GM19351 (cell line): ENCODE data around the gene OR10P1.
"Not testable (repeated sequence)": the region's sequence is repeated elsewhere in the genome, so short reads cannot be mapped to it uniquely, and the experiment has no call there.

Experiments used
- ATAC-seq: cut with Tn5 transposase; IDR thresholded peaks from one replicate; pipeline ENCODE4 v1.9.1; 2021; ENCODE audit warnings: mild to moderate bottlenecking, moderate library complexity; ENCODE audit not compliant: unreplicated experiment

The OR10P1 gene

DNA sequence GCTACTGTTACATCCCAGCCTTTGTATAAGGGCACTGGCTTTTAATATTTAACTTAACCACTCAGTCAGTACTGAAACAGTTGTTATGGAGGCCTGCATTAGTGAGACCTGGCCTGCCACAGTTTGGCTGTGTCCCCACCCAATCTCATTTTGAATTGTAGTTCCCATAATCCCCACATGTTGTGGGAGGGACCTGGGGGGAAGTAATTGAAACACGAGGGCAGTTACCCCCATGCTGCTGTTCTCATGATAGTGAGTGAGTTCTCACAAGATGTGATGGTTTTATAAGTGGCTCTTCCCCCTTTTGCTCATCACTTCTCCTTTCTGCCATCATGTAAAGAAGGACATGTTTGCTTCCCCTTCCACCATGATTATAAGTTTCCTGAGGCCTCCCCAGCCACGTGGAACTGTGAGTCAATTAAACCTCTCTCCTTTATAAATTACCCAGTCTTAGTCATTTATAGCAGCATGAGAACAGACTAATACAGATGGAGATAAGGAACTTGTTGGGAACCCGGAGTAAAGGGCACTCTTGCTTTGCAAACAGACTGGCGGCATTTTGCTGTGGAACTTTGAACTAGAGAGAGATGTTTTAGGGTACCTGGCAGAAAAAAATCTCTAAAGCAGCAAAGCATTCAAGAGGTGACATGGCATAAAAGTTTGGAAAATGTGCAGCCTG lies 14.1 kb downstream of the OR10P1 start:
- ATAC-seq: not testable (repeated sequence)

DNA sequence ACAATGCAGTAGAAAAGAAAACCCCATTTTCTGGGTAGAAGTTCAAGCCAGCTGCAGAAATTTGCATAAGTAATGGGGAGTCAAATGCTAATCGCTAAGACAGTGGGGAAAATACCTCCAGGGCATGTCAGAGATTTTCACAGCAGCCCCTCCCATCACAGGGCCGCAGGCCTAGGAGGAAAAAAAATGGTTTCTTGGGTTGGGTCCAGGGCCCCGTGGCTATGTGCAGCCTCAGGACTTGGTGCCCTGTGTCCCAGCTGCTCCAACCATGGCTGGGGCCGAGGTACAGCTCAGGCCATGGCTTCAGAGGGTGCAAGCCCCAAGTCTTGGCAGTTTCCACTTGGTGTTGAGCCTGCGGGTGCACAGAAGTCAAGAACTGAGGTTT lies 14.6 kb downstream of the OR10P1 start:
- no peak for ATAC-seq

DNA sequence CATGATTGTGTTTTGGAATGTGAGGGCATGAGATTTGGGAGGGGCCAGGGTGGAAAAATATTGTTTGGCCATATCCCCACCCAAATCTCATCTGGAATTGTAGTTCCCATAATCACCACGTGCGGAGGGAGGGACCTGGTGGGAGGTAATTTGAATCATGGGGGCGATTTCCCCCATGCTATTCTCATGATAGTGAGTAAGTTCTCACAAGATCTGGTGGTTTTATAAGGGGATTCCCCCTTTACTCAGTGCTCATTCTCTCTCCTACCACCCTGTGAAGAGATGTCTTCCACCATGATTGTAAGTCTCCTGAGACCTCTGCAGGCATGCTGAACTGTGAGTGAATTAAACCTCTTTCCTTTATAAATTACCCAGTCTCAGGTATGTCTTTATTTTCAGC lies 15.7 kb downstream of the OR10P1 start:
- no peak for ATAC-seq

- no peak for ATAC-seq
Measured at GRCh38 chr12:55653031-55653430, 16.3 kb downstream of the OR10P1 start.

DNA sequence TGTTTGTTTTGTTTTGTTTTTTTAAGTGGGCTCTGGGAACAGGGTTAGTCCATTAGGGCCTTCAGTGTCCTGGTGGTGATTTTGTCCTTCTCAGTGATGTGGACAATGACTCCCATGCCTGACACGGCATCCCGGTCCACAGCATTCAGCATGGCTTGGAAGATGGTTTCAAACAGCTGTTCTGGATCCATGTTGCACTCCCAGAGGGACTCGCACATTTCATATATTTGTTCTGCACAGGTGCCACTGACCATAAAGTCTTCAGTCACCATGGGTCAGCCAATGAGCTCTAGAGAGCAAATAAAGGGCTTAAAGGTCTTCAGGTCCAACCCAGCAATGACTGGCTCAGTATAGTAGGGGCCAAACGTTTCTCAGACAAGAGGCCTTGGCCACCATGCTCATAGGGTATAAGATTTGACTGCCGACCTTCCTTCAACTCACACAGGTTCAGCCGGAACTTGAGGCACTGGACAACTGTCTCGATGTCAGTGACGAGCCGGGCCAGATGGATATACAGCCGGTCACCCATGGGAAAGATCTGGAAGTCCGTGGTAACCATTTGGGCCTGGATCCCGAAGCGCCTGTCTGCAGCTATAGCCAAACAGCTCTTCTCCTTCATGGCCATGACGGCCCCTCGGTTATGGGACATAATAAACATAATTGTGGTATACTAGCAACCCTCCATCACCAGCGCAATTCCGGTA lies 18.0 kb downstream of the OR10P1 start:
- ATAC-seq: no peak

- ATAC-seq: no peak
Measured at GRCh38 chr12:55657212-55657611, 20.5 kb downstream of the OR10P1 start.

GRCh38 chr12:55658212-55658611 lies 21.5 kb downstream of the OR10P1 start:
- no peak for ATAC-seq

- no peak for ATAC-seq
Measured at GRCh38 chr12:55658635-55659391, 22.1 kb downstream of the OR10P1 start.

- peak; percentile 58 for ATAC-seq
Measured at GRCh38 chr12:55659486-55660385, 23.0 kb downstream of the OR10P1 start.

DNA sequence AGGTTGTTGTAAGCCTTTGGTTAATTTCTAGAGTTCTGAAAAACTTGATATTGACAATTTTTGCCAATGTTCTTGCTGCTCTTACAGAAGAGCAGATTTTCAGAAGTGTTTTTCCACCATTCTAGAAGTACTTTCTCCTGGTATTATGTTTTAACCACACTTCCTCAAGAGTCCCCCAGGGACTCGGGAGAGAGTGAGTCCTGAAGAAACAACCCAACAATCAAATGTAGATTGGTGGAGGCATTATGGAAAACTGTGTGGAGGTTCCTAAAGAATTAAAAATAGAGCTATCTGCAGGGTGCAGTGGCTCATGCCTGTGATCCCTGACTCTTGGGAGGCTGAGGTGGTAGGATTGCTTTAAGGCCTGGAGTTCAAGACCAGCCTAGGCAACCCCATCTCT lies 26.7 kb downstream of the OR10P1 start:
- ATAC-seq: no peak

DNA sequence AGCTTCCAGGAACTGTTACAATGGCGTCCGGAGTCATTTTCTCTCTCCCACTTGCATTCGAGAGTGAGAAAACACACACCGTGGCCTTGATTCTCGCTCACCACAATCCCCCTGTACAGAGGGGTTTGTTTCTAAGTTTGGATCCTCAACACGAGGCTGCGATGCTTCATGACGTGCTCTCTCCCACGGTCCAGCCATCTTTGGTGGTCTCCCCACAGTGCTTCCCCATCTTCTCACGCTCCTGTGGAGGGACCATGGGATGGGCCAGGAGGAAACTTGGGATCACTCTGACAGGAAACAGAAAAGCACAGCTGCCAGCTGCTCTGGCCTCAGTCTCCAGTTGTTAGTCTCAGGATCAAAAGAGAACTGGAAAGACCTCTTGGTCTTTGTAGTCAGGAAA lies 28.1 kb downstream of the OR10P1 start:
- ATAC-seq: no peak

DNA sequence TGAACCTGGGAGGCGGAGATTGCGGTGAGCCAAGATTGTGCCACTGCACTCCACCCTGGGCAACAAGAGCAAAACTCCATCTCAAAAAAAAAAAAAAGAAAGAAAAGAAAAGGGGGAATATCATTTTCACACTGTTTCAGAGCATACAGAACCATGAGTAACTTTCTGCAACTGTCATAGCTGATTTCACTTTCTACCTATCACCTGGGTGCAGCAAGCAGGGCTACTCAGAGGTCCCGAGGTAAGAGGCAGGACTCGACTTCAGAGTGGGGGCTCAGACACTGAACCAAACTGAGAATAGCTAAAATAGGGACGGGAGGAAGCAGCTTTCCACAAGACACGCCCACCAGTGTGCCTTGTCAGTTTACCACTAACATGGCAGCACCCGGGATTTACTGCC lies 29.8 kb downstream of the OR10P1 start:
- peak; percentile 39 for ATAC-seq

DNA sequence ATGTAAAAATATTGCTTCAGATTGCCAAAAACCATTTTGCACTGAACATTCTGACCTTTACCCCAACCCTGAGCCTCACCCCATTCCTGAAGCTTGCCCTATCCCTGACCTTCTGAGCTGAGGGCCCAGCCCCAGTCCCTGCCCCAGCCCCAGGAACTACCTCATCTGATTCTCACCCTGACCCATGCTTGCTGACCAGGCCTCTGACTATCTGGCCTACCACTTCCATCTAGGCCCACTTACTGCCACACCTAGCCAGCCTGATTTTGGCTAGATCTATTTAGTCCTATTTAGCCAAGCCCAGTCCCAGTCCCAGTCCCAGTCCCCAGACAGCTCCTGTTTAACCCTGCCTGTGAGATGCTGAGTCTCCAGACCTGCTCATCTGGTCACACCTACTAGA lies 33.6 kb downstream of the OR10P1 start:
- ATAC-seq: no peak

- no peak for ATAC-seq
Measured at GRCh38 chr12:55671746-55672145, 35.1 kb downstream of the OR10P1 start.

- ATAC-seq: peak; percentile 100
Measured at GRCh38 chr12:55673638-55674037, 36.9 kb downstream of the OR10P1 start.

- no peak for ATAC-seq
Measured at GRCh38 chr12:55675666-55676065, 39.0 kb downstream of the OR10P1 start.

- ATAC-seq: no peak
Measured at GRCh38 chr12:55676707-55677106, 40.0 kb downstream of the OR10P1 start.

- no peak for ATAC-seq
Measured at GRCh38 chr12:55679691-55680090, 43.0 kb downstream of the OR10P1 start.

- ATAC-seq: peak; percentile 43
Measured at GRCh38 chr12:55681142-55682077, 44.7 kb downstream of the OR10P1 start.
